ENCODE data around the gene ARL5B. TPM values are rescaled to one million over a fixed set of nuclear protein-coding genes. Genes with fewer than 3 reads are reported as not detected.

The ARL5B gene, protein sequence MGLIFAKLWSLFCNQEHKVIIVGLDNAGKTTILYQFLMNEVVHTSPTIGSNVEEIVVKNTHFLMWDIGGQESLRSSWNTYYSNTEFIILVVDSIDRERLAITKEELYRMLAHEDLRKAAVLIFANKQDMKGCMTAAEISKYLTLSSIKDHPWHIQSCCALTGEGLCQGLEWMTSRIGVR
- total RNA-seq, result 10 to 100 TPM; 10.2 to 18.6 TPM

DNA sequence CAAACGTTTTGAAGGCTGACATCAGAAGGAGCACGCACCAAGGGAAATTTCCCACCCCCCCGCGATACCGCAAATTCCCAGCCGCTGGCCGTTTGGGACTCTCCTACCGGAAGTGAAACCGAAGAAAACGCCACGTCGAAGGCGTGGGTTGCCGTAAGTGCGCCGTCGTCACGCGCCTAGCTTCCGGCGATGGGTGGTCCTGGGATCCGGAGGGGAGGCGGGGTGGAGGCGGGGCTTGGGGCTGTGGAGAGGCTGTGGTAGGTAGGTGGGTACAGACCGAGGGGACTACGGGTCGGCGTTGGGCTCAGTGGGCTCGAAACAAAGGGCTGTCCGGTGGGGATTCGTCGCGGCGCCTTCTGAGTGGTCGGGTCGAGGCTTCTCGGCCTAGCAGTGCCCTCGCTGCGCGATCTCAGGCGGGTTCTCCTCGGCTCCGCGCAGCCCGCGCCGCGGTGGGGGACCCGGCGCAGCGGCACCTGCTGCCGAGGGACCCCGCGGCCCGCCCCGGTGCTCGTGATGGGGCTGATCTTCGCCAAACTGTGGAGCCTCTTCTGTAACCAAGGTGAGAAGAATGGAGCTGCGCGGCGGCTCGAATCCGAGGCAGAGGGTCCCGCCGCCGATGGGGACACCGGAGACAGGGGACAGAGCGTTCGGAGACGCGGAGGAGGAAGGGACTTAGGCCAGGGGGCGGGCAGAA is at the start of gene ARL5B:
TSS of gene ARL5B (plus strand) at position 307 of the 694 bp plus-strand sequence. CDS start at position 514, 207 bp downstream.
- H3K27me3 ChIP-seq (replicated peaks; ENCODE audit: insufficient read depth), result no peaks in the 10 kb centered on the region
- H3K27ac ChIP-seq, result peak within 1 kb of the TSS; percentile 98
- peak within 1 kb of the TSS; percentile 96 for H3K4me3 ChIP-seq
- DNase-seq (ENCODE audit: low spot score) (peak; percentile 96), ATAC-seq (ENCODE audit: insufficient number of reproducible peaks, low FRiP score, low read depth) (peak; percentile 99)
- TF ChIP-seq, protein P1, sequence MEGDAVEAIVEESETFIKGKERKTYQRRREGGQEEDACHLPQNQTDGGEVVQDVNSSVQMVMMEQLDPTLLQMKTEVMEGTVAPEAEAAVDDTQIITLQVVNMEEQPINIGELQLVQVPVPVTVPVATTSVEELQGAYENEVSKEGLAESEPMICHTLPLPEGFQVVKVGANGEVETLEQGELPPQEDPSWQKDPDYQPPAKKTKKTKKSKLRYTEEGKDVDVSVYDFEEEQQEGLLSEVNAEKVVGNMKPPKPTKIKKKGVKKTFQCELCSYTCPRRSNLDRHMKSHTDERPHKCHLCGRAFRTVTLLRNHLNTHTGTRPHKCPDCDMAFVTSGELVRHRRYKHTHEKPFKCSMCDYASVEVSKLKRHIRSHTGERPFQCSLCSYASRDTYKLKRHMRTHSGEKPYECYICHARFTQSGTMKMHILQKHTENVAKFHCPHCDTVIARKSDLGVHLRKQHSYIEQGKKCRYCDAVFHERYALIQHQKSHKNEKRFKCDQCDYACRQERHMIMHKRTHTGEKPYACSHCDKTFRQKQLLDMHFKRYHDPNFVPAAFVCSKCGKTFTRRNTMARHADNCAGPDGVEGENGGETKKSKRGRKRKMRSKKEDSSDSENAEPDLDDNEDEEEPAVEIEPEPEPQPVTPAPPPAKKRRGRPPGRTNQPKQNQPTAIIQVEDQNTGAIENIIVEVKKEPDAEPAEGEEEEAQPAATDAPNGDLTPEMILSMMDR (IDR thresholded peaks at IDR 0.05), result no peak
- H3K36me3 ChIP-seq, result no peaks in the 10 kb centered on the region
- H3K4me1 ChIP-seq (ENCODE audit: control insufficient read depth in 1 of 2, low read depth in 2 of 2), result peaks cover 18 to 41% of the 10 kb centered on the region in 2 donors
- H3K9me3 ChIP-seq, result no peaks in the 10 kb centered on the region

DNA sequence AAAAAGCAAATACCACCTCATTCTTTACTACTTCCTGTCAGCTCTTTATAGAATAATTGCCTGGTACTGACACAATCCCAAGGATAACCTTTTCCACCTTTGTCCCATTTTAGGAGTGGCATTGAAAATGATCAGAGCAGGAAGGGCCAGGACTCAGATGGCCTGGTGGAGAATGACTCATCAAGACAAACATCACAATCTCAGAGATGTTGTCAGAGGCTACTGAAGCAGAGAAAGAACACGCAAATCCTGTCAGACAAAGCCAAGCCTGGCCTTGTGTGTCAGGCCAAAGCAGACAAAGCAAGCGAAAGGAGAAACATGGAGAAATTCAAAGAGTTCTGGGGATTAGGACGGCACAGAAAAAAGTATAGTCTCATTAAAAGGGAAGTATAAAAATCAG is 48.7 kb upstream of the ARL5B start:
- Histone ChIP-seq H3K27ac (peak overlapping the region; percentile 28 to 70), H3K27me3 (replicated peaks; ENCODE audit: insufficient read depth) (no peaks in the 10 kb centered on the region), H3K36me3 (no peaks in the 10 kb centered on the region), H3K9me3 (no peaks in the 10 kb centered on the region), H3K4me3 (no peak overlapping the region), H3K4me1 (ENCODE audit: control insufficient read depth in 1 of 2, low read depth in 2 of 2) (peaks cover 0 to 20% of the 10 kb centered on the region in 2 donors)
- TF ChIP-seq, protein P1 (IDR thresholded peaks at IDR 0.05), result no peak
- no peak for DNase-seq (ENCODE audit: low spot score)
- peak; percentile 64 for ATAC-seq (ENCODE audit: insufficient number of reproducible peaks, low FRiP score, low read depth)

DNA sequence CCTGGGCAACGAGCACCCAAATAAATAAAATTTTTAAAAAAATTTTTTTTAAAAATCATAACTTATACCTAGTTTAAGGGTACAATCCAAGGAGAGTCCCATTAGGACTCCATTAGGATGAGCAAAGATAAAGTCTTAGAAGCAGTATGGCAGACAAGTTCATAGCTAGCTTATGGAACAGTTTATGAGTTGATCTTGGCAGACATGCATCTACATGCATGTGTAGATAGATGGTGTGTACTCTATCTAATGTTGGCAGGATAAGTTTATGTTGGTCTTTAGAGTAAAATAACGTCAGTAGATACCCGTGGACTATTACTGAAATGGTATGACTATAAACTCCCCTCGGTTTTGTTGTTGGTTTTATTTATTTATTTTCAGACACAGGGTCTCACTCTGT is 48.1 kb upstream of the ARL5B start:
- peak overlapping the region in 1 of 2 donors; percentile 70 for H3K27ac ChIP-seq
- ATAC-seq (ENCODE audit: insufficient number of reproducible peaks, low FRiP score, low read depth), result no peak
- no peaks in the 10 kb centered on the region for H3K27me3 ChIP-seq (replicated peaks; ENCODE audit: insufficient read depth)
- H3K4me3 ChIP-seq, result no peak overlapping the region
- no peaks in the 10 kb centered on the region for H3K36me3 ChIP-seq
- no peaks in the 10 kb centered on the region for H3K9me3 ChIP-seq
- peaks cover 0 to 20% of the 10 kb centered on the region in 2 donors for H3K4me1 ChIP-seq (ENCODE audit: control insufficient read depth in 1 of 2, low read depth in 2 of 2)
- TF ChIP-seq, protein P1 (IDR thresholded peaks at IDR 0.05), result no peak
- no peak for DNase-seq (ENCODE audit: low spot score)

DNA sequence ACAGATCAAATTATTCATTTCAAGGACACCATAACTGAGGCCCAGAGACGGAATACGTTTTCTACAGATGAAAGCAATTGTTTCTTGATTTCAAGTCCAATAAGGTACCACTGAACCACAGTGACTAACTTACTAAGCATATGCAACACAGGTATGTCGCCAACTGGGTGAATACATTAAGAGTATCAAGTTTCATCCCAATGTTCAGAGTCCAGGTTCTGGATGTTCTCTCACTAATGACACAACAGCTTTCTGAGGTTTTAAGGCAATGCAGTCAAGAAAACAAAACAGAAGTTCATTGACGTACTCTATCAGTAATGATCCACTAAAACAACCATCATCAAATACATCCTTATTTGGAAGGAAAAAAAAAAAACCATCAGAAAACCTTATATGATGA is 43.6 kb upstream of the ARL5B start:
- Histone ChIP-seq H3K4me3 (no peak overlapping the region), H3K9me3 (no peaks in the 10 kb centered on the region), H3K27ac (no peak overlapping the region), H3K27me3 (replicated peaks; ENCODE audit: insufficient read depth) (no peaks in the 10 kb centered on the region), H3K36me3 (no peaks in the 10 kb centered on the region), H3K4me1 (ENCODE audit: control insufficient read depth in 1 of 2, low read depth in 2 of 2) (peaks cover 5 to 17% of the 10 kb centered on the region in 2 donors)
- DNase-seq (ENCODE audit: low spot score) (no peak), ATAC-seq (ENCODE audit: insufficient number of reproducible peaks, low FRiP score, low read depth) (no peak)
- TF ChIP-seq, protein P1 (IDR thresholded peaks at IDR 0.05), result no peak

DNA sequence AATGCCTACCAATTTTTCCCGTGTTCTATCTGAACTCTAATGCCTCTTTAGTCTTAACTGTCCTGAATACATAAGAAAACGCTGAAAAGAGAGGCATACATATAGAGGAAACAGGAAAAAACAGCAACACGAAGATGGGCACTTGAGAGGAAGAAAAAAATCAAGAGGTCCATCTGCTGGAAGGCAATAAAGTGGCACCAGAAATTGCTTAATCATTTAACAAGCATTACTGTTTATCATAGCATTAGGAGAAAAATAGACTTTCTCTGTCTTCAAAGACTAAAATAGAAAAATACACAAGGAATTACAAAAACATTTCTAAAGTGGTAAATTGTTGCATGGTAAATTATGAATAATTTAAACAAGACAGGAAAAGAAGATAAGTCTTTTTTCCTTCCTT is 42.9 kb upstream of the ARL5B start:
- no peaks in the 10 kb centered on the region for H3K9me3 ChIP-seq
- H3K4me1 ChIP-seq (ENCODE audit: control insufficient read depth in 1 of 2, low read depth in 2 of 2), result peaks cover 5 to 14% of the 10 kb centered on the region in 2 donors
- no peaks in the 10 kb centered on the region for H3K36me3 ChIP-seq
- TF ChIP-seq, protein P1 (IDR thresholded peaks at IDR 0.05), result no peak
- ATAC-seq (ENCODE audit: insufficient number of reproducible peaks, low FRiP score, low read depth) (no peak), DNase-seq (ENCODE audit: low spot score) (no peak)
- H3K27me3 ChIP-seq (replicated peaks; ENCODE audit: insufficient read depth), result no peaks in the 10 kb centered on the region
- H3K27ac ChIP-seq, result no peak overlapping the region
- no peak overlapping the region for H3K4me3 ChIP-seq
